ENCODE data around the gene WDR81.
"Not testable (repeated sequence)": the region's sequence is repeated elsewhere in the genome, so short reads cannot be mapped to it uniquely, and the experiment has no call there.

- not testable (repeated sequence) for TF ChIP-seq CTCF (IDR thresholded peaks at IDR 0.05; ENCODE audit: insufficient read depth, low read length); REST (IDR thresholded peaks at IDR 0.05; ENCODE audit: insufficient replicate concordance, low read depth); GABPA (IDR thresholded peaks at IDR 0.05; ENCODE audit: low read depth); POLR2AphosphoS5 (IDR thresholded peaks at IDR 0.05; ENCODE audit: low read depth); SPI1 (IDR thresholded peaks at IDR 0.05; ENCODE audit: borderline replicate concordance, low read depth)
Measured at GRCh38 chr17:1764705-1765104, 40.2 kb downstream of the WDR81 start.
